H9 (cell line): ENCODE measurements around the gene PYGO2. TPM values are rescaled to one million over a fixed set of nuclear protein-coding genes. Genes with fewer than 3 reads are reported as not detected.

Source experiments
- DNase-seq: peaks from one replicate; pipeline ENCODE4 v3.0.0-alpha.2; 2017
- H2AFZ ChIP-seq: one replicate; pipeline ENCODE4 v1.6.1; 2013; ENCODE audit warnings: mild to moderate bottlenecking, low read length, control low read depth, moderate library complexity
- H2AK5ac ChIP-seq: 2 replicates; pipeline ENCODE4 v1.6.1; 2013; ENCODE audit warnings: low read length, control low read depth, mixed read lengths; ENCODE audit not compliant: insufficient read length
- H2BK120ac ChIP-seq: one replicate; pipeline ENCODE4 v1.6.1; 2013; ENCODE audit warnings: low read depth, mild to moderate bottlenecking, low read length, control low read depth, inconsistent platforms; ENCODE audit not compliant: poor library complexity, severe bottlenecking
- H2BK12ac ChIP-seq: 2 replicates; pipeline ENCODE4 v1.6.1; 2013; ENCODE audit warnings: low read length, control low read depth, mixed read lengths, low read depth; ENCODE audit not compliant: insufficient read length
- H2BK15ac ChIP-seq: 2 replicates; pipeline ENCODE4 v1.6.1; 2013; ENCODE audit warnings: low read depth, low read length, control low read depth
- H2BK20ac ChIP-seq: one replicate; pipeline ENCODE4 v1.6.1; 2013; ENCODE audit warnings: low read depth, mild to moderate bottlenecking, low read length, control low read depth, inconsistent platforms; ENCODE audit not compliant: poor library complexity, severe bottlenecking
- H2BK5ac ChIP-seq: 2 replicates; pipeline ENCODE4 v1.6.1; 2013; ENCODE audit warnings: low read length, control low read depth, mixed read lengths; ENCODE audit not compliant: insufficient read length
- H3K14ac ChIP-seq: 2 replicates; pipeline ENCODE4 v1.6.1; 2013; ENCODE audit warnings: low read length, control low read depth; ENCODE audit not compliant: insufficient read depth
- H3K18ac ChIP-seq: 2 replicates; pipeline ENCODE4 v1.6.1; 2013; ENCODE audit warnings: low read depth, mild to moderate bottlenecking, mixed read lengths, low read length, control low read depth; ENCODE audit not compliant: insufficient read length
- H3K23ac ChIP-seq: 2 replicates; pipeline ENCODE4 v1.6.1; 2013; ENCODE audit warnings: low read length, control low read depth, mixed read lengths, low read depth; ENCODE audit not compliant: insufficient read length
- H3K23me2 ChIP-seq: 2 replicates; pipeline ENCODE4 v1.6.1; 2013; ENCODE audit warnings: low read depth, mild to moderate bottlenecking, mixed read lengths, low read length, control low read depth; ENCODE audit not compliant: insufficient read length, poor library complexity, severe bottlenecking
- H3K27ac ChIP-seq: 2 replicates; pipeline ENCODE4 v1.5.1; 2013; ENCODE audit warnings: low read length, control low read depth, mixed read lengths, low read depth; ENCODE audit not compliant: insufficient read length
- H3K27me3 ChIP-seq: 2 replicates; pipeline ENCODE4 v1.6.1; 2013; ENCODE audit warnings: low read length, control low read depth, inconsistent platforms; ENCODE audit not compliant: insufficient read depth
- H3K4ac ChIP-seq: 2 replicates; pipeline ENCODE4 v1.6.1; 2013; ENCODE audit warnings: low read depth, mild to moderate bottlenecking, control low read depth, inconsistent platforms, low read length, moderate library complexity
- H3K4me1 ChIP-seq: 2 replicates; pipeline ENCODE4 v1.6.1; 2013; ENCODE audit warnings: low read length, control low read depth, inconsistent platforms; ENCODE audit not compliant: insufficient read depth
- H3K4me2 ChIP-seq: 2 replicates; pipeline ENCODE4 v1.6.1; 2013; ENCODE audit warnings: low read length, control low read depth, mixed read lengths; ENCODE audit not compliant: insufficient read length, insufficient read depth
- H3K56ac ChIP-seq: 2 replicates; pipeline ENCODE4 v1.6.1; 2013; ENCODE audit warnings: low read depth, mild to moderate bottlenecking, mixed read lengths, low read length, control low read depth; ENCODE audit not compliant: insufficient read length
- H3K79me1 ChIP-seq: 2 replicates; pipeline ENCODE4 v1.6.1; 2013; ENCODE audit warnings: low read depth, mild to moderate bottlenecking, moderate library complexity, low read length, control low read depth, inconsistent platforms; ENCODE audit not compliant: insufficient read depth, poor library complexity, severe bottlenecking
- H3K79me2 ChIP-seq: 2 replicates; pipeline ENCODE4 v1.6.1; 2013; ENCODE audit warnings: low read length, control low read depth, inconsistent platforms; ENCODE audit not compliant: insufficient read depth
- H3K9ac ChIP-seq: 2 replicates; pipeline ENCODE4 v1.6.1; 2013; ENCODE audit warnings: low read length, control low read depth, mixed read lengths; ENCODE audit not compliant: insufficient read length; ENCODE audit errors: extremely low read depth
- H3K9me3 ChIP-seq: one replicate; pipeline ENCODE4 v1.6.1; 2013; ENCODE audit warnings: low read depth, low read length, inconsistent platforms; ENCODE audit not compliant: control insufficient read depth
- H3T11ph ChIP-seq: one replicate; pipeline ENCODE4 v1.6.1; 2013; ENCODE audit warnings: mild to moderate bottlenecking, low read length, control low read depth, inconsistent platforms
- H4K20me1 ChIP-seq: one replicate; pipeline ENCODE4 v1.6.1; 2013; ENCODE audit not compliant: control insufficient read depth, insufficient read length, insufficient read depth
- H4K5ac ChIP-seq: 2 replicates; pipeline ENCODE4 v1.6.1; 2013; ENCODE audit warnings: low read depth, mild to moderate bottlenecking, mixed read lengths, low read length, control low read depth; ENCODE audit not compliant: insufficient read length
- H4K8ac ChIP-seq: replicated peaks from 2 replicates; pipeline ENCODE4 v1.6.1; 2013; ENCODE audit warnings: low read length, control low read depth, mixed read lengths, low read depth; ENCODE audit not compliant: insufficient read length
- H4K91ac ChIP-seq: 2 replicates; pipeline ENCODE4 v1.6.1; 2013; ENCODE audit warnings: low read depth, mild to moderate bottlenecking, moderate library complexity, mixed read lengths, low read length, control low read depth; ENCODE audit not compliant: insufficient read length
- H3K27ac Mint-ChIP-seq, 3 experiments: 2 replicates in 2 of 3; 3 replicates in 1 of 3; pipeline ENCODE4 v1.8.0; 2020 to 2021; ENCODE audit warnings: mixed read lengths in 3 of 3, mild to moderate bottlenecking in 1 of 3, moderate library complexity in 1 of 3
- H3K27me3 Mint-ChIP-seq: 2 replicates; pipeline ENCODE4 v1.8.0; 2021; ENCODE audit warnings: low read depth, mild to moderate bottlenecking, moderate library complexity, mixed read lengths
- H3K36me3 Mint-ChIP-seq, 3 experiments: 2 replicates in 2 of 3; 3 replicates in 1 of 3; pipeline ENCODE4 v1.8.0; 2020 to 2021; ENCODE audit warnings: low read depth in 3 of 3, mixed read lengths in 3 of 3; ENCODE audit not compliant: insufficient read depth in 1 of 3
- H3K4me1 Mint-ChIP-seq, 2 experiments: 2 replicates each; pipeline ENCODE4 v1.8.0; 2020; ENCODE audit warnings: mixed read lengths in 2 of 2
- H3K4me3 Mint-ChIP-seq, 2 experiments: 2 replicates in 1 of 2; 3 replicates in 1 of 2; pipeline ENCODE4 v1.8.0; 2020 to 2021; ENCODE audit warnings: mild to moderate bottlenecking in 2 of 2, mixed read lengths in 2 of 2, moderate library complexity in 1 of 2
- H3K9me3 Mint-ChIP-seq, 2 experiments: 2 replicates in 1 of 2; 3 replicates in 1 of 2; pipeline ENCODE4 v1.8.0; 2020; ENCODE audit warnings: mild to moderate bottlenecking in 2 of 2, mixed read lengths in 2 of 2, moderate library complexity in 1 of 2
- WGBS: extraction: QIAGEN DNeasy Blood & Tissue Kit; methylation state at CpG from one replicate; pipeline ENCODE4 v1.1.7; 2013; ENCODE audit warnings: missing lambda C conversion rate, low lambda C conversion rate, mixed read lengths; ENCODE audit not compliant: insufficient read length; ENCODE audit errors: extremely low coverage; 5-methylcytosine and 5-hydroxymethylcytosine counted together
- total RNA-seq: library from RNA; stranded (reverse); gene quantifications from 2 replicates; pipeline ENCODE4 v1.2.1, GENCODE V29; 2021
- TF ChIP-seq, protein P1 (sequence below): fragments of 200-600 bp; sonication (generic); conservative IDR thresholded peaks from 3 replicates; pipeline ENCODE4 v1.8.0; 2021; ENCODE audit warnings: antibody characterized with exemption, mild to moderate bottlenecking

PYGO2 gene
- total RNA-seq, 1 experiment from 2014 or later, result 38.7 TPM

GRCh38 chr1:154948079-154948478 lies 13.5 kb downstream of the PYGO2 start:
- Mint-ChIP-seq H3K27ac (no peak overlapping the region), H3K27me3 (no peaks in the 10 kb centered on the region), H3K9me3 (no peaks in the 10 kb centered on the region), H3K36me3 (peaks cover 2 to 15% (median 10%) of the 10 kb centered on the region in 3 experiments; a peak in 6 of 7 replicates), H3K4me3 (no peak overlapping the region), H3K4me1 (peaks cover 9 to 14% of the 10 kb centered on the region in 2 experiments)
- no peak overlapping the region for H3K23ac ChIP-seq
- H4K5ac ChIP-seq, result no peak overlapping the region
- no peak overlapping the region for H3K18ac ChIP-seq
- H3T11ph ChIP-seq, result no peak overlapping the region
- H2AFZ ChIP-seq, result no peak overlapping the region
- H2AK5ac ChIP-seq, result no peak overlapping the region
- H3K23me2 ChIP-seq, result no peaks in the 10 kb centered on the region
- no peak overlapping the region for H4K91ac ChIP-seq
- no CpG with 5 or more reads among the region's 11 CpGs for WGBS
- H3K14ac ChIP-seq, result no peak overlapping the region
- H3K27me3 ChIP-seq, result no peaks in the 10 kb centered on the region
- H2BK12ac ChIP-seq, result no peak overlapping the region
- no peak overlapping the region for H3K27ac ChIP-seq
- H3K79me2 ChIP-seq, result no peaks in the 10 kb centered on the region
- no peak overlapping the region for H4K8ac ChIP-seq
- TF ChIP-seq, protein P1, sequence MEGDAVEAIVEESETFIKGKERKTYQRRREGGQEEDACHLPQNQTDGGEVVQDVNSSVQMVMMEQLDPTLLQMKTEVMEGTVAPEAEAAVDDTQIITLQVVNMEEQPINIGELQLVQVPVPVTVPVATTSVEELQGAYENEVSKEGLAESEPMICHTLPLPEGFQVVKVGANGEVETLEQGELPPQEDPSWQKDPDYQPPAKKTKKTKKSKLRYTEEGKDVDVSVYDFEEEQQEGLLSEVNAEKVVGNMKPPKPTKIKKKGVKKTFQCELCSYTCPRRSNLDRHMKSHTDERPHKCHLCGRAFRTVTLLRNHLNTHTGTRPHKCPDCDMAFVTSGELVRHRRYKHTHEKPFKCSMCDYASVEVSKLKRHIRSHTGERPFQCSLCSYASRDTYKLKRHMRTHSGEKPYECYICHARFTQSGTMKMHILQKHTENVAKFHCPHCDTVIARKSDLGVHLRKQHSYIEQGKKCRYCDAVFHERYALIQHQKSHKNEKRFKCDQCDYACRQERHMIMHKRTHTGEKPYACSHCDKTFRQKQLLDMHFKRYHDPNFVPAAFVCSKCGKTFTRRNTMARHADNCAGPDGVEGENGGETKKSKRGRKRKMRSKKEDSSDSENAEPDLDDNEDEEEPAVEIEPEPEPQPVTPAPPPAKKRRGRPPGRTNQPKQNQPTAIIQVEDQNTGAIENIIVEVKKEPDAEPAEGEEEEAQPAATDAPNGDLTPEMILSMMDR, result no peak
- no peaks in the 10 kb centered on the region for H3K79me1 ChIP-seq
- no peak overlapping the region for H2BK15ac ChIP-seq
- no peaks in the 10 kb centered on the region for H3K9me3 ChIP-seq
- no peaks in the 10 kb centered on the region for H4K20me1 ChIP-seq
- no peak overlapping the region for H3K4ac ChIP-seq
- no peak overlapping the region for H3K4me2 ChIP-seq
- no peak overlapping the region for H2BK5ac ChIP-seq
- no peaks in the 10 kb centered on the region for H3K4me1 ChIP-seq
- no peak overlapping the region for H3K56ac ChIP-seq
- no peak overlapping the region for H3K9ac ChIP-seq
- H2BK120ac ChIP-seq, result no peak overlapping the region
- no peak for DNase-seq
- H2BK20ac ChIP-seq, result no peak overlapping the region
